ENCODE measurements around the gene PPM1K. TPM values are rescaled to one million over a fixed set of nuclear protein-coding genes. Genes with fewer than 3 reads are reported as not detected.

Gene PPM1K
- total and polyA plus RNA-seq, 2 experiments from 2014 or later, result 9.1 to 12.0 TPM

- peaks cover 9% of the 10 kb centered on the region; the same call in 2 of the 3 replicates for H3K9me3 Mint-ChIP-seq
- Histone ChIP-seq H4K20me1 (replicated peaks; ENCODE audit: insufficient read depth) (no peaks in the 10 kb centered on the region), H3K4me2 (0 out of 2 replicates have a peak overlapping the region, but pooled peaks have one; percentile 3), H2AFZ (peak overlapping the region; percentile 68; the same call in 1 of the 2 replicates), H3K27ac (ENCODE audit: low read depth) (peak overlapping the region; percentile 67), H3F3A (replicated peaks; ENCODE audit: low read depth) (no peaks in the 10 kb centered on the region), H3K36me3 (ENCODE audit: insufficient read depth) (no peaks in the 10 kb centered on the region), H3K27me3 (ENCODE audit: insufficient read depth) (no peaks in the 10 kb centered on the region), H3K4me1 (ENCODE audit: insufficient read depth) (peaks cover 14% of the 10 kb centered on the region), H3K9me2 (ENCODE audit: insufficient read depth) (0 out of 2 replicates have a peak, but pooled peaks cover 7% of the 10 kb centered on the region), H3K79me2 (replicated peaks; ENCODE audit: insufficient read depth) (no peaks in the 10 kb centered on the region), H3K4me3 (no peak overlapping the region)
- H3K27ac Mint-ChIP-seq, result peak overlapping the region; percentile 2; the same call in 1 of the 2 replicates
- no peak overlapping the region for H3K4me3 Mint-ChIP-seq
- ATAC-seq, result peak; percentile 58
- TF ChIP-seq CTCF (conservative IDR thresholded peaks at IDR 0.05; ENCODE audit: low read depth in 2 of 2) (no peak), JUNB (IDR thresholded peaks at IDR 0.05; ENCODE audit: unreplicated experiment) (no peak), ZNF462 (CRISPR knock-in tag; IDR thresholded peaks at IDR 0.05) (no peak), ZNF331 (CRISPR knock-in tag; IDR thresholded peaks at IDR 0.05; ENCODE audit: low read depth) (no peak), STAT1 (IDR thresholded peaks at IDR 0.05; ENCODE audit: unreplicated experiment) (no peak), NANOG (IDR thresholded peaks at IDR 0.05; ENCODE audit: borderline replicate concordance) (no peak), ZNF114 (CRISPR knock-in tag; IDR thresholded peaks at IDR 0.05) (no peak), EZH2phosphoT487 (IDR thresholded peaks at IDR 0.05; ENCODE audit: unreplicated experiment) (no peak)
- TF ChIP-seq, protein P1, sequence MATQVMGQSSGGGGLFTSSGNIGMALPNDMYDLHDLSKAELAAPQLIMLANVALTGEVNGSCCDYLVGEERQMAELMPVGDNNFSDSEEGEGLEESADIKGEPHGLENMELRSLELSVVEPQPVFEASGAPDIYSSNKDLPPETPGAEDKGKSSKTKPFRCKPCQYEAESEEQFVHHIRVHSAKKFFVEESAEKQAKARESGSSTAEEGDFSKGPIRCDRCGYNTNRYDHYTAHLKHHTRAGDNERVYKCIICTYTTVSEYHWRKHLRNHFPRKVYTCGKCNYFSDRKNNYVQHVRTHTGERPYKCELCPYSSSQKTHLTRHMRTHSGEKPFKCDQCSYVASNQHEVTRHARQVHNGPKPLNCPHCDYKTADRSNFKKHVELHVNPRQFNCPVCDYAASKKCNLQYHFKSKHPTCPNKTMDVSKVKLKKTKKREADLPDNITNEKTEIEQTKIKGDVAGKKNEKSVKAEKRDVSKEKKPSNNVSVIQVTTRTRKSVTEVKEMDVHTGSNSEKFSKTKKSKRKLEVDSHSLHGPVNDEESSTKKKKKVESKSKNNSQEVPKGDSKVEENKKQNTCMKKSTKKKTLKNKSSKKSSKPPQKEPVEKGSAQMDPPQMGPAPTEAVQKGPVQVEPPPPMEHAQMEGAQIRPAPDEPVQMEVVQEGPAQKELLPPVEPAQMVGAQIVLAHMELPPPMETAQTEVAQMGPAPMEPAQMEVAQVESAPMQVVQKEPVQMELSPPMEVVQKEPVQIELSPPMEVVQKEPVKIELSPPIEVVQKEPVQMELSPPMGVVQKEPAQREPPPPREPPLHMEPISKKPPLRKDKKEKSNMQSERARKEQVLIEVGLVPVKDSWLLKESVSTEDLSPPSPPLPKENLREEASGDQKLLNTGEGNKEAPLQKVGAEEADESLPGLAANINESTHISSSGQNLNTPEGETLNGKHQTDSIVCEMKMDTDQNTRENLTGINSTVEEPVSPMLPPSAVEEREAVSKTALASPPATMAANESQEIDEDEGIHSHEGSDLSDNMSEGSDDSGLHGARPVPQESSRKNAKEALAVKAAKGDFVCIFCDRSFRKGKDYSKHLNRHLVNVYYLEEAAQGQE (IDR thresholded peaks at IDR 0.05; ENCODE audit: unreplicated experiment), result no peak
- peak; percentile 22 for DNase-seq (ENCODE audit: low spot score)
- peaks cover 20% of the 10 kb centered on the region for H3K4me1 Mint-ChIP-seq
- H3K27me3 Mint-ChIP-seq (ENCODE audit: insufficient read depth, low read depth, poor library complexity), result no peaks in the 10 kb centered on the region
- peaks cover 3% of the 10 kb centered on the region; the same call in 2 of the 3 replicates for H3K36me3 Mint-ChIP-seq (ENCODE audit: low read depth)
These were observed 36.5 kb upstream of the PPM1K start for GRCh38 chr4:88320780-88321373.

Data from GM23338 (cell line).